HFF-Myc (cell line): ENCODE data around the gene ARID3B.

Experiments
- DNase-seq: peaks from one replicate; pipeline ENCODE4 v3.0.0-alpha.2; 2011; ENCODE audit warnings: low read depth; ENCODE audit errors: extremely low read depth
- H3K4me3 ChIP-seq: replicated peaks from 2 replicates; pipeline ENCODE4 v1.5.1; 2011; ENCODE audit warnings: low read depth, mild to moderate bottlenecking, control low read depth, low read length
- TF ChIP-seq, protein P1 (sequence below): IDR thresholded peaks from 2 replicates; pipeline ENCODE4 v1.5.1; 2012; ENCODE audit warnings: mild to moderate bottlenecking, low read depth, low read length, control low read depth; ENCODE audit errors: missing control alignments

The ARID3B gene

GRCh38 chr15:74579001-74579400, 38.0 kb downstream of the ARID3B start:
- no peak overlapping the region for H3K4me3 ChIP-seq
- TF ChIP-seq, protein P1, sequence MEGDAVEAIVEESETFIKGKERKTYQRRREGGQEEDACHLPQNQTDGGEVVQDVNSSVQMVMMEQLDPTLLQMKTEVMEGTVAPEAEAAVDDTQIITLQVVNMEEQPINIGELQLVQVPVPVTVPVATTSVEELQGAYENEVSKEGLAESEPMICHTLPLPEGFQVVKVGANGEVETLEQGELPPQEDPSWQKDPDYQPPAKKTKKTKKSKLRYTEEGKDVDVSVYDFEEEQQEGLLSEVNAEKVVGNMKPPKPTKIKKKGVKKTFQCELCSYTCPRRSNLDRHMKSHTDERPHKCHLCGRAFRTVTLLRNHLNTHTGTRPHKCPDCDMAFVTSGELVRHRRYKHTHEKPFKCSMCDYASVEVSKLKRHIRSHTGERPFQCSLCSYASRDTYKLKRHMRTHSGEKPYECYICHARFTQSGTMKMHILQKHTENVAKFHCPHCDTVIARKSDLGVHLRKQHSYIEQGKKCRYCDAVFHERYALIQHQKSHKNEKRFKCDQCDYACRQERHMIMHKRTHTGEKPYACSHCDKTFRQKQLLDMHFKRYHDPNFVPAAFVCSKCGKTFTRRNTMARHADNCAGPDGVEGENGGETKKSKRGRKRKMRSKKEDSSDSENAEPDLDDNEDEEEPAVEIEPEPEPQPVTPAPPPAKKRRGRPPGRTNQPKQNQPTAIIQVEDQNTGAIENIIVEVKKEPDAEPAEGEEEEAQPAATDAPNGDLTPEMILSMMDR, result no peak
- DNase-seq, result no peak

- H3K4me3 ChIP-seq, result no peak overlapping the region
- DNase-seq, result no peak
- TF ChIP-seq, protein P1, result no peak
These were observed 39.7 kb downstream of the ARID3B start for GRCh38 chr15:74580538-74581350.

DNA sequence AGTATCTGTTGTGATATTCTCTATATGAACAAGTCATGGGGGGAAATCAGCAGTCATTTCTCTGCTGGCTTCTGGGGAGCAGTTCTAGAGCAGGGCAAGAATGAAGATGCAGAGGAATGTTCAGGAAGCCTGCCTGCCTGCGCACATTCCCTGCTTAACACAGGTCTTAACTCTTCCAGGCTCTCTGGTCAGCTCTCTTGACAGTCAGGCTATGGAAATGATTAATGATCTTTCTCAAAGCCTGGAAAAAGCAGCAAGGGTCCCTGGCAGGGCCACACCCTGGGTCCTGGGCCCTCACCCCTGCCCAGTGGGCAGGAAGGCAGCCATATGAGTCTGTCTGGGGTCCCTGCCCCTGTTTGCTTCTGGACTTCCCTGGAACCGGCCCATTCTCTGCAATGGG, 43.2 kb downstream of the ARID3B start:
- no peak for DNase-seq
- no peak overlapping the region for H3K4me3 ChIP-seq
- TF ChIP-seq, protein P1, result no peak

DNA sequence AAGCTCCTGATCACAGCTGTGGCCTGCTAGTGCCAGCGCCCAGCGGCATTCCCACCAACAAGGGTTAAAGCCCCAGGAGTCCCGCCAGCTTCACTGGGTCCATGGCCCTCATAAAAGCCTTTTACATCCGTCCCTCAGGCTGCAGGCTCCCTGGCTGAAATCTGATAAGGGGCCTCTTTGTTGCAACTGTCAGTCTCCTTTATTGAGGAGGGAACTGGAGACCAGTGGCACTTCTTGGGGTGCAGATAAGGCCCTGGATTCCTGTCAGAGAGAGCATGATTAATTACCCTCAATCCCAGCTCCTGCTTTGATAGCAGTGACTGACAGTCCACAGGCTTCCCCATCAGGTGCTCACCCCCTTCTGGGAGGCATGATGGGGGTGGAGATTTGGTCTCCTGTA, 43.8 kb downstream of the ARID3B start:
- H3K4me3 ChIP-seq, result no peak overlapping the region
- TF ChIP-seq, protein P1, result no peak
- no peak for DNase-seq

GRCh38 chr15:74585191-74585590, 44.2 kb downstream of the ARID3B start:
- H3K4me3 ChIP-seq, result no peak overlapping the region
- TF ChIP-seq, protein P1, result no peak
- no peak for DNase-seq

DNA sequence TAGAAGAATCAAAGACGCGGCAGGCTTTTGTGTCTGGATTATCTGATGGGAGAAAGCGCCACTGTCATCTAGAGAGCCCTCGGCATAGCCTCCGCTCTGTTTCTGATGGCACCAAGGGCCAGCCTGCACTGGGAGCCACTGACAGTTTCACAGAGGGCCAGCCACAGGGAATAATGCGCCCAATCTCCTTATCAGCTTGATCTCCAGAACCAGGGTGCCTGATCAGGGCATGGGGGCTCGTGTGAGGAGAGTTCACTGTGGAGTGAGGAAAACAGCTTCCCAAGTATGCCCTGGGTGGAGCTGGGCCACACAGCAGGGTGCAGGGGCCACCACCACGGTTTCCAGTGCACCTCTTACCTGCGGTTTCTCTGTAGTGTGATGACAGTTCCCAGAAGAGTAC, 44.8 kb downstream of the ARID3B start:
- no peak for DNase-seq
- no peak overlapping the region for H3K4me3 ChIP-seq
- TF ChIP-seq, protein P1, result no peak
